Astrocyte (in vitro differentiated cells and primary cell): ENCODE measurements around the gene SPAG7. TPM values are rescaled to one million over a fixed set of nuclear protein-coding genes. Genes with fewer than 3 reads are reported as not detected.
A peak's percentile ranks its signal among the peaks of the same experiment; 100 is the strongest.

Experiments
- DNase-seq: peaks from one replicate; pipeline ENCODE4 v3.0.0-alpha.2; 2010; ENCODE audit warnings: low read depth
- FAIRE-seq: peaks from 2 replicates; lab custom pipeline; 2011; peaks lifted over from hg19 to GRCh38; lab: Jason Lieb, UNC
- H2AFZ ChIP-seq: 2 replicates; pipeline ENCODE4 v1.6.0; 2012; ENCODE audit warnings: low read depth, low read length, inconsistent platforms
- H3K27ac ChIP-seq: 2 replicates; pipeline ENCODE4 v1.5.1; 2011; ENCODE audit warnings: low read depth, low read length, inconsistent platforms
- H3K27me3 ChIP-seq: 2 replicates; pipeline ENCODE4 v1.6.0; 2011; ENCODE audit warnings: low read length, inconsistent platforms; ENCODE audit not compliant: insufficient read depth
- H3K36me3 ChIP-seq: 2 replicates; pipeline ENCODE4 v1.5.1; 2011; ENCODE audit warnings: low read length, inconsistent platforms; ENCODE audit not compliant: insufficient read depth
- H3K4me1 ChIP-seq: 2 replicates; pipeline ENCODE4 v1.5.1; 2011; ENCODE audit warnings: low read length, inconsistent platforms; ENCODE audit not compliant: insufficient read depth
- H3K4me2 ChIP-seq: 2 replicates; pipeline ENCODE4 v1.6.0; 2012; ENCODE audit warnings: low read length, inconsistent platforms
- H3K4me3 ChIP-seq: 2 replicates; pipeline ENCODE4 v1.5.1; 2011; ENCODE audit warnings: low read depth, mild to moderate bottlenecking, low read length, inconsistent platforms; ENCODE audit not compliant: insufficient read depth
- H3K79me2 ChIP-seq: 2 replicates; pipeline ENCODE4 v1.6.0; 2012; ENCODE audit warnings: mild to moderate bottlenecking, low read length, inconsistent platforms; ENCODE audit not compliant: insufficient read depth
- H3K9ac ChIP-seq: 2 replicates; pipeline ENCODE4 v1.6.0; 2012; ENCODE audit warnings: mild to moderate bottlenecking, low read length, inconsistent platforms
- H3K9me3 ChIP-seq: 2 replicates; pipeline ENCODE4 v1.5.1; 2012; ENCODE audit warnings: low read depth, mild to moderate bottlenecking, low read length, inconsistent platforms; ENCODE audit not compliant: insufficient read depth
- H4K20me1 ChIP-seq: 2 replicates; pipeline ENCODE4 v1.6.0; 2012; ENCODE audit warnings: low read length, inconsistent platforms; ENCODE audit not compliant: insufficient read depth
- H3K27ac Mint-ChIP-seq: one replicate; pipeline ENCODE4 v1.8.0; 2021; ENCODE audit warnings: mild to moderate bottlenecking, mixed read lengths; ENCODE audit not compliant: unreplicated experiment
- H3K27me3 Mint-ChIP-seq: one replicate; pipeline ENCODE4 v1.8.0; 2021; ENCODE audit warnings: low read depth, mixed read lengths; ENCODE audit not compliant: unreplicated experiment
- H3K36me3 Mint-ChIP-seq: one replicate; pipeline ENCODE4 v1.8.0; 2021; ENCODE audit warnings: low read depth, mixed read lengths; ENCODE audit not compliant: unreplicated experiment
- H3K4me1 Mint-ChIP-seq: one replicate; pipeline ENCODE4 v1.8.0; 2021; ENCODE audit warnings: low read depth, mixed read lengths; ENCODE audit not compliant: unreplicated experiment
- H3K4me3 Mint-ChIP-seq: one replicate; pipeline ENCODE4 v1.8.0; 2021; ENCODE audit warnings: mild to moderate bottlenecking, moderate library complexity, mixed read lengths; ENCODE audit not compliant: unreplicated experiment
- H3K9me3 Mint-ChIP-seq: one replicate; pipeline ENCODE4 v1.8.0; 2021; ENCODE audit warnings: mild to moderate bottlenecking, mixed read lengths; ENCODE audit not compliant: unreplicated experiment
- CTCF ChIP-seq: IDR thresholded peaks from 2 replicates; pipeline ENCODE4 v1.5.1; 2011; ENCODE audit warnings: low read depth, mild to moderate bottlenecking, inconsistent platforms, low read length, moderate library complexity; ENCODE audit not compliant: insufficient read depth
- EZH2 ChIP-seq: IDR thresholded peaks from 2 replicates; pipeline ENCODE4 v1.6.1; 2012; ENCODE audit warnings: mild to moderate bottlenecking, low read length, inconsistent platforms; ENCODE audit not compliant: insufficient read depth
- total RNA-seq: library from RNA; stranded (reverse); gene quantifications from 2 replicates; pipeline ENCODE4 v1.2.1, GENCODE V29; 2021

Gene SPAG7
- total RNA-seq, 1 donor from 2014 or later, result 60.9 TPM

GRCh38 chr17:4950746-4951204, 16.8 kb downstream of the SPAG7 start, which contains the start of gene ENO3:
Gene ENO3 (plus strand): TSS chr17:4951119. CDS start chr17:4951830, 711 bp downstream.
- no peak for TF ChIP-seq EZH2
- DNase-seq, result no peak
- peak within 1 kb of the TSS; percentile 99 for H3K4me2 ChIP-seq
- Mint-ChIP-seq H3K9me3 (no peaks in the 10 kb centered on the region), H3K27ac (peak within 1 kb of the TSS; percentile 62), H3K4me1 (peaks cover 28% of the 10 kb centered on the region), H3K4me3 (peak within 1 kb of the TSS; percentile 81), H3K36me3 (peaks cover 13% of the 10 kb centered on the region), H3K27me3 (no peaks in the 10 kb centered on the region)
- peaks cover 26% of the 10 kb centered on the region for H3K79me2 ChIP-seq
- H4K20me1 ChIP-seq, result peaks cover 26% of the 10 kb centered on the region
- H3K9me3 ChIP-seq, result no peaks in the 10 kb centered on the region
- peak within 1 kb of the TSS; percentile 75 for H3K9ac ChIP-seq
- no peak for FAIRE-seq
- no peaks in the 10 kb centered on the region for H3K27me3 ChIP-seq
- peaks cover 8% of the 10 kb centered on the region for H3K36me3 ChIP-seq
- peak within 1 kb of the TSS; percentile 66 for H3K27ac ChIP-seq
- peaks cover 29% of the 10 kb centered on the region for H3K4me1 ChIP-seq
- peak within 1 kb of the TSS; percentile 22 for H3K4me3 ChIP-seq
- peak within 1 kb of the TSS; percentile 64 for H2AFZ ChIP-seq

- H4K20me1 ChIP-seq, result peaks cover 32% of the 10 kb centered on the region
- H3K27ac ChIP-seq, result peak overlapping the region; percentile 66
- H3K36me3 Mint-ChIP-seq, result peaks cover 14% of the 10 kb centered on the region
- H3K4me3 Mint-ChIP-seq, result peak overlapping the region; percentile 81
- no peaks in the 10 kb centered on the region for H3K9me3 Mint-ChIP-seq
- H3K27me3 ChIP-seq, result no peaks in the 10 kb centered on the region
- no peak for DNase-seq
- H3K36me3 ChIP-seq, result peaks cover 11% of the 10 kb centered on the region
- peak overlapping the region; percentile 99 for H3K4me2 ChIP-seq
- no peaks in the 10 kb centered on the region for H3K27me3 Mint-ChIP-seq
- FAIRE-seq, result no peak
- H3K9ac ChIP-seq, result peak overlapping the region; percentile 75
- H3K4me3 ChIP-seq, result peak overlapping the region; percentile 22
- H3K27ac Mint-ChIP-seq, result peak overlapping the region; percentile 62
- H3K4me1 ChIP-seq, result peaks cover 35% of the 10 kb centered on the region
- peak overlapping the region; percentile 64 for H2AFZ ChIP-seq
- H3K9me3 ChIP-seq, result no peaks in the 10 kb centered on the region
- peaks cover 31% of the 10 kb centered on the region for H3K79me2 ChIP-seq
- TF ChIP-seq CTCF (no peak), EZH2 (no peak)
- H3K4me1 Mint-ChIP-seq, result peaks cover 34% of the 10 kb centered on the region
Observed at GRCh38 chr17:4950075-4950745, 17.4 kb downstream of the SPAG7 start.

- H2AFZ ChIP-seq, result peak overlapping the region; percentile 57
- peaks cover 42% of the 10 kb centered on the region for H3K4me1 ChIP-seq
- no peaks in the 10 kb centered on the region for H3K27me3 ChIP-seq
- Mint-ChIP-seq H3K27ac (peak overlapping the region; percentile 88), H3K36me3 (peaks cover 20% of the 10 kb centered on the region), H3K4me1 (peaks cover 41% of the 10 kb centered on the region), H3K9me3 (no peaks in the 10 kb centered on the region), H3K4me3 (peak overlapping the region; percentile 77), H3K27me3 (no peaks in the 10 kb centered on the region)
- peak overlapping the region; percentile 80 for H3K4me3 ChIP-seq
- H4K20me1 ChIP-seq, result peaks cover 39% of the 10 kb centered on the region
- peaks cover 17% of the 10 kb centered on the region for H3K36me3 ChIP-seq
- DNase-seq (peak; percentile 59), FAIRE-seq (no peak)
- H3K79me2 ChIP-seq, result peaks cover 39% of the 10 kb centered on the region
- H3K9me3 ChIP-seq, result no peaks in the 10 kb centered on the region
- H3K9ac ChIP-seq, result peak overlapping the region; percentile 93
- no peak for TF ChIP-seq CTCF
- H3K4me2 ChIP-seq, result peak overlapping the region; percentile 99
- peak overlapping the region; percentile 90 for H3K27ac ChIP-seq
Observed at GRCh38 chr17:4949321-4950074, 18.1 kb downstream of the SPAG7 start.
